Activated T-helper 17 cell treated with anti-CD3 and anti-CD28 coated beads, Interleukin-2, amount 50 U/mL, for 72 hours (primary cell): ENCODE data around the gene TGM4. TPM values are rescaled to one million over a fixed set of nuclear protein-coding genes. Genes with fewer than 3 reads are reported as not detected.
"Not testable (repeated sequence)": the region's sequence is repeated elsewhere in the genome, so short reads cannot be mapped to it uniquely, and the experiment has no call there.

Experiments
- ATAC-seq: fragments of 150-1000 bp; cut with Tn5 transposase; replicated peaks from 2 replicates; pipeline ENCODE4 v1.10.0; 2021; ENCODE audit warnings: mild to moderate bottlenecking, moderate library complexity
- H3K27ac Mint-ChIP-seq: one replicate; pipeline ENCODE4 v1.8.0; 2022; ENCODE audit warnings: mixed read lengths
- H3K27me3 Mint-ChIP-seq: one replicate; pipeline ENCODE4 v1.8.0; 2022; ENCODE audit warnings: mixed read lengths
- H3K36me3 Mint-ChIP-seq: one replicate; pipeline ENCODE4 v1.8.0; 2022; ENCODE audit warnings: low read depth, mild to moderate bottlenecking, mixed read lengths
- H3K4me1 Mint-ChIP-seq: one replicate; pipeline ENCODE4 v1.8.0; 2022; ENCODE audit warnings: mixed read lengths
- H3K4me3 Mint-ChIP-seq: one replicate; pipeline ENCODE4 v1.8.0; 2022; ENCODE audit warnings: mild to moderate bottlenecking, mixed read lengths
- H3K9me3 Mint-ChIP-seq: one replicate; pipeline ENCODE4 v1.8.0; 2022; ENCODE audit warnings: mixed read lengths
- total RNA-seq, 2 donors: library from RNA; stranded (reverse); gene quantifications; one replicate each; pipeline ENCODE4 v1.2.3, GENCODE V29; 2022

TGM4 gene
- total RNA-seq, 2 donors from 2014 or later, result not detected

DNA sequence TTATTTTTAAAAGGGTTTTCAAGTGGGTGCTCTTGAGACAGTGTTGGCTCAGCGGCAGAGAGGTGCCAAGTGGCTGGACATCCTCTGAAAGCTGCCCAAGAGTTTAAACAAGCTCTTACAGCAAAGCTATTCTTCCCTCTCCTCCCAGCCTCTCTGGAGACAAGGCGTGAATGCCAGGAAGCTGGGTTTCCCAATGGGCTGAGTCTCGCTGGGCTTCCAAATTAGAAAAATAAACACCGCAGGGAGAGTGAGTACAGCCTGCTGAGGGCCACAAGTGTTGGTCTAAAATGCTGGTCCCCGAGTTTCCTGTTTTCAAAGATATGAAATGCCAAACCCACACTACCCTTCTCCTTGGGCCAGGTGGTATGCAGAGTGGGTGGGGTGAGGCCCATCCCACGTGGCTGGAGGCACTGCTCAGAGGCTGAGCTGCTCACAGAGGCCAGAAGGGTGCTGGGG, 65.2 kb downstream of the TGM4 start:
- Mint-ChIP-seq H3K4me1 (no peaks in the 10 kb centered on the region), H3K9me3 (no peaks in the 10 kb centered on the region), H3K27ac (peak overlapping the region; percentile 61), H3K4me3 (no peak overlapping the region), H3K36me3 (peaks cover 63% of the 10 kb centered on the region), H3K27me3 (no peaks in the 10 kb centered on the region)
- ATAC-seq, result no peak

DNA sequence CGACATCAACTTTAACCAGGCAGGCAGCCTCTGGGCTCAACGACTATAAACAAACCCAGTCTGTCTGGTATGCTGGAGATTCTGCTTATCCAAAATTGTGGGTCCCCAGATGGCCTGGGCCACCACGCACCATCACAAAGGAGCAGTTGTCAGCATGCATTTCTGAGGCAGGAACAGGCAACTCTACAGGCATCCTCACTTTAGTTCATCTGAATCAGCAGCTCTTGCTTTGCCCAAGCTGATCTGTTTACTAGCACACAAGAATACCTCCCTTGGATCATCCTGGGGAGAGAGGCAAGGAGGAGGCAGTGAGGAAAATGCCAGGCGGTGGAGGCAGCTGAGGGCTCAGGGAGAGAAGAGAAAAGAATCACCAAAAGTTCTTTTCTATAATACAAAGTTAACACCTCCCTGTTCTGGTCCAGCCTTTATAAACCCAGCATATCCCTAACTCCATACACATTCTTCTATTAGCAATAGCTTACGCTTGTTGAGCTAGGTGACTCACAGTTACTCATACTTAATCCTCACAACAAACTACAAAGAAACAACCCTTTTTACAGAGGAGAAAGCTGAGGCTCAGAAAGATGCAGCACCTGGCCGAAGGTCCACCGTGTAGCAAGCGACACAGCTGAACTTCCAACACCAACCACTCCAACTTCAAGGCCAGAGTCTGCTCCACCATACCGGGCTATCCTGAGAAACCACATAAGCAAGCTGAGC, 68.0 kb downstream of the TGM4 start:
- no peaks in the 10 kb centered on the region for H3K9me3 Mint-ChIP-seq
- H3K27me3 Mint-ChIP-seq, result no peaks in the 10 kb centered on the region
- peaks cover 64% of the 10 kb centered on the region for H3K36me3 Mint-ChIP-seq
- no peak overlapping the region for H3K4me3 Mint-ChIP-seq
- no peaks in the 10 kb centered on the region for H3K4me1 Mint-ChIP-seq
- no peak overlapping the region for H3K27ac Mint-ChIP-seq
- ATAC-seq, result no peak

DNA sequence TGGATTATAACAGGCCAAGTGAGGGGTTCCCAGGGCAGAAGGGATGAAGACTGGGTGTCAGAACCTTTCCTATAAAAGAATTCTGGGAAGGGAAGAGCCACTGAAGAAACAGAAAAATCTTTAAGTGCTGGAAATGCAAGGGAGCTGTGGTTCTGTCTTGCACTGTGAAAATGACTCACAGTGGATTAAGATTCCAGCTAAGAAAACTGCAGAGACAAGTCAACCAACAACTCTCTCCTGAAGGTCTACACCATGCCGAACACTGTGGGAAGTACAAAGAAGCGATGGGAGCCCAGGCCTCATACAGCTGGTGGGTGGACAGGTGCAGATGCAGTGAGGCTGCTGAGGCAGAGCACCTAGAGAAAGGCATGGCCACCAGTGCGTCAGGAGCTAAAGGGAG, 73.8 kb downstream of the TGM4 start:
- H3K27me3 Mint-ChIP-seq, result no peaks in the 10 kb centered on the region
- H3K9me3 Mint-ChIP-seq, result no peaks in the 10 kb centered on the region
- ATAC-seq, result no peak
- H3K36me3 Mint-ChIP-seq, result peaks cover 24% of the 10 kb centered on the region
- H3K4me3 Mint-ChIP-seq, result no peak overlapping the region
- peaks cover 12% of the 10 kb centered on the region for H3K4me1 Mint-ChIP-seq
- peak overlapping the region; percentile 14 for H3K27ac Mint-ChIP-seq

DNA sequence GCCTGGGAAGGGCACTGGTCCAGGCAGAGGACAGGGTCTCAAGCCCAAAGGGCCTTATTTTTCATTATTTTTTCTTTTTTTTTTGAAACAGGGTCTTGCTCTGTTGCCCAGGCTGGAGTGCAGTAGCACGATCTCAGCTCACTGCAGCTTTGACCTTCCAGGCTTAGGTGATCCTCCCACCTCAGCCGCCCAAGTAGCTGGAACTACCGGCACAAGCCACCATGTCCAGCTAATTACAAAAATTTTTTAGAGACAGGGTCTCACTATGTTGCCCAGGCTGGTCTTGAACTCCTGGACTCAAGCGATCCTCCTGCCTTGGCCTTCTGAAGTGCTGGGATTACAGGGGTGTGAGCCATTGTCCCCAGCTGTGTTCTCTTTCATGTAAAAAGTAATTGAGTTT, 75.4 kb downstream of the TGM4 start:
- Mint-ChIP-seq H3K36me3 (peaks cover 13% of the 10 kb centered on the region), H3K4me1 (peaks cover 12% of the 10 kb centered on the region)
- not testable (repeated sequence) for ATAC-seq, H3K4me3 Mint-ChIP-seq, H3K27me3 Mint-ChIP-seq, H3K9me3 Mint-ChIP-seq, H3K27ac Mint-ChIP-seq

DNA sequence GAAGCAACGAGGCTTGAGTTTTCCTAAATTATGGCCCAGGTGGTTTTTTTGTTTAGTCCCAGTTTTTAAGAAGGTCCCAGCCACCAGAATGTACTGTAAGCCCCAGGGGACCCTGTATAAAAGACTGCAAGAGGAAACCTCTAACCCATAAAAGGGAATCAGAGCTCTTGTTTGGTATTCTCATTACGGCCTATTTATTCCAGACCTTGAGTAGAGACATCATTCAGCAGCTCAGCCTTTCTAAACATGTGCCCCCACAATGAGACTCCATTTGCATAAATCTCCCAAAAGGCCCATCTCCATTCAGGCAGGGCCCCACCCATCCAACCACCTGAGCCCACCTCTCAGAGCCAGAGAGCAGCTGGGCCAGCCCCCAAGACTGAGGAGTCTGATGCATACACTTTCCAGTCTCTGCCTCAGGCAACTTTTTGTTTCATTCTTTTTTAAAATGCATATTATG, 75.9 kb downstream of the TGM4 start:
- peaks cover 8% of the 10 kb centered on the region for H3K36me3 Mint-ChIP-seq
- H3K4me1 Mint-ChIP-seq, result peaks cover 12% of the 10 kb centered on the region
- no peaks in the 10 kb centered on the region for H3K27me3 Mint-ChIP-seq
- H3K9me3 Mint-ChIP-seq, result no peaks in the 10 kb centered on the region
- no peak overlapping the region for H3K4me3 Mint-ChIP-seq
- H3K27ac Mint-ChIP-seq, result peak overlapping the region; percentile 10
- ATAC-seq, result no peak

DNA sequence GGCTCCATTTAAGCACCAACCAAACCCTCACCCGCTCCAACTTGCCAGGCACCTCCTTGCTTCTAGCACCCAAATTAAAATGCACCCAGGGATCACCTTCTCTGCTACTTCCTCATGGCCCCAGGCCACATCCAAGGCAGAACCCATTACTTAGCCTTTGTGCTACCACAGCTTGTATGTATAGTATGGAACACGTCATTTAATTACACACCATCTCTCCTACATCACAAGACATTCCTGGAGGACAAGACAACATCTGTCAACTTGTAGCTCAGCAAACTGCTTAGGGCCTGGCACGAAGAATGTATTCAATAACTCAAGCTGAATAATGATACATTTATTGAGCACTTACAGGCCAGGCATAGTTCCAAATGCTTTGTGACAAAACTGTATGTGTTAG, 78.3 kb downstream of the TGM4 start:
- Mint-ChIP-seq H3K4me3 (no peak overlapping the region), H3K27me3 (no peaks in the 10 kb centered on the region), H3K27ac (no peak overlapping the region), H3K36me3 (peaks cover 4% of the 10 kb centered on the region), H3K9me3 (no peaks in the 10 kb centered on the region), H3K4me1 (peaks cover 21% of the 10 kb centered on the region)
- ATAC-seq, result no peak

DNA sequence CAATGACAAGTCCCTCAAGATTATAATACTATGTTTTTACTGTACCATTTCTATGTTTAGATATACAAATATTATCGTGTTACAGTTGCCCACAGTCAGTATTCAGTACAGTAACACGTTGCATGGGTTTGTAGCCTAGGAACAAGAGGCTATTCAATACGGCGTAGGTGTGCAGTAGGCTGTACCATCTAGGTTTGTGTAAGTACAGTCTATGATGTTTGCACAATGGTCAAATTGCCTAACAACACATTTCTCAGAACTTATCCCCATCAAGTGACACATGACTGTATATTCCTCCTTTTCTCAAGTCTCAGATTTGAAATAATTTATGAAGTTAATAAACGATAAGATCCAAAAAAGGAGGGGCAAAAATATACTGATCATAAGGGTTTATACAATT, 79.9 kb downstream of the TGM4 start:
- H3K9me3 Mint-ChIP-seq, result no peaks in the 10 kb centered on the region
- H3K4me3 Mint-ChIP-seq, result no peak overlapping the region
- no peaks in the 10 kb centered on the region for H3K27me3 Mint-ChIP-seq
- no peak for ATAC-seq
- H3K4me1 Mint-ChIP-seq, result peaks cover 22% of the 10 kb centered on the region
- H3K27ac Mint-ChIP-seq, result peak overlapping the region; percentile 57
- peaks cover 5% of the 10 kb centered on the region for H3K36me3 Mint-ChIP-seq

DNA sequence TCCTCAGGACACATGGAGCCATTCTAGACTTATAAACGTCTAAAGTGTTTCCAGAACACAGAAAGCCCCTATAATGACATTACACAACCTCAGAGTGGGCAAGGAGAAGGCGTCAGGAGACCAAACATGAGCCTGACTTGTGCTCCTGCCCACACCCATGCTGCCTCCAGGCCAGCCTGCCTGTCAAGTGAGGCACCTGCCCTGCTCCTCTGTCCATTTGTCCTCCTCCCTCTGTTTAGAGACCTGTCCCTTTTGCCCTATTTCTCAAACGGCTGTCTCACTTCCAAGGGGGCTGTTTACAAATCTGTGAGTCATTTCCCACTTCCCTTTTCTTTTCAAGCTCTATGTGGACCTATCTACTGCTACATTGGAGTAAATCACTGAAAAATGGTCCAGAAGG, 80.6 kb downstream of the TGM4 start:
- Mint-ChIP-seq H3K4me3 (no peak overlapping the region), H3K27me3 (no peaks in the 10 kb centered on the region), H3K9me3 (no peaks in the 10 kb centered on the region), H3K27ac (peak overlapping the region; percentile 57), H3K36me3 (peaks cover 5% of the 10 kb centered on the region), H3K4me1 (peaks cover 22% of the 10 kb centered on the region)
- no peak for ATAC-seq

DNA sequence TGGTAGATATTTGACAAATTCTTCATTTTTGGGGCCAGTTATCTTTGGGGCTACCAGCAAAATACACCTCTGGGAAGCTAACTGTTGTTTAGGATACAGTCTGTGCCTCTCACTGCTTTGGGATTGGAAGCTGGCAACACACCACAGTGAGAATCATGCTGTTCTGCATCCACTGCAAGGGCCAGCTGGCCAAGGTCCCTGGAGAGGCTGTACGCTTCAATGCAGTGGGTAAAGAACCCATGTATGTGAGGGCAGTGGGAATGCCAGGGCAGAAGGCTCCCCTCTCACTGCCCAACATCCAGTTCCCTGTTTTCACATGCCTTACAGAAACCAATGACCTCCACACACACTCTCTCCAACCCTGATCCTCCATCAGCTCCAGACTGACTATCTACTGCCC, 81.5 kb downstream of the TGM4 start:
- H3K4me3 Mint-ChIP-seq, result no peak overlapping the region
- no peak overlapping the region for H3K27ac Mint-ChIP-seq
- ATAC-seq, result no peak
- H3K9me3 Mint-ChIP-seq, result no peaks in the 10 kb centered on the region
- no peaks in the 10 kb centered on the region for H3K27me3 Mint-ChIP-seq
- H3K36me3 Mint-ChIP-seq, result peaks cover 5% of the 10 kb centered on the region
- peaks cover 22% of the 10 kb centered on the region for H3K4me1 Mint-ChIP-seq

DNA sequence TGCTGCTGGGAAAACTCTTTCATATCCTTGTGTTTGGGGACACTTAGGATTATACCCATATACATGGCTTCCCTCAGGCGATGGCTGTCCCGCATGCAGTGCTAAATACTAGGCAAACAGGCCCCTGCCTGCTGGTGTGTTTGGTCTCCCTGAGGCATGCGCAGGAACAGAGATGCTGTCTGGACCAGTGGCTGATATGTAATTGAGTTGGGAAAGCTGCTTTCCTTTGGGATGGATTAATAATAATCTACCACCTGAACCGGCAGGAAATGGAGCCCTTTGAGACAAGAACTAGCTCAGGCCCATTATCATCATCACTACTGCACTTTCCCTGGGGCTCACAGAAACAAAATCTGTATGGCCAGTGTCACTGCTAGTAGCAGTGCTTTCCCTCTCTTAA, 83.6 kb downstream of the TGM4 start:
- H3K9me3 Mint-ChIP-seq, result no peaks in the 10 kb centered on the region
- H3K4me1 Mint-ChIP-seq, result peaks cover 16% of the 10 kb centered on the region
- ATAC-seq, result no peak
- no peak overlapping the region for H3K4me3 Mint-ChIP-seq
- H3K27ac Mint-ChIP-seq, result no peak overlapping the region
- H3K27me3 Mint-ChIP-seq, result no peaks in the 10 kb centered on the region
- peaks cover 5% of the 10 kb centered on the region for H3K36me3 Mint-ChIP-seq

DNA sequence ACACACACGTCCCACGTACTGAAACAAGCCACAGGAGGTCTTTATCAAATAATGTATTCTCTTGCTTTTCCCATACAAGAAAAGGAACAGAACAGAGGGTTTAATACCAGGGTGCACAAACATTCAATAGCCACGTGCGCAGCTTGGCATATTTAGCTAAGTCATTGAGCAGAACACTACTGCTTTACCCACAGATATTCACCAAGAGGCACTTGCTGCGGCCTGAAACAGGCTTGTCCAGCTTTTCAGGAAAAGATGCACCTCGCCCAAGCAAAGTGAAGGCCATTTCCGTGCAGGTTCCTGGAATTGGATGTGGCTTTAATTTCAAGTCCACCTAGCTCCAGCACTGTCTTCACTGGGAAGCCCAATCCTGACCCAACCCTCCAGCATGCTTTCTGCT, 84.0 kb downstream of the TGM4 start:
- Mint-ChIP-seq H3K27me3 (no peaks in the 10 kb centered on the region), H3K4me3 (no peak overlapping the region), H3K4me1 (peaks cover 16% of the 10 kb centered on the region), H3K27ac (no peak overlapping the region), H3K9me3 (no peaks in the 10 kb centered on the region), H3K36me3 (peaks cover 5% of the 10 kb centered on the region)
- ATAC-seq, result no peak

DNA sequence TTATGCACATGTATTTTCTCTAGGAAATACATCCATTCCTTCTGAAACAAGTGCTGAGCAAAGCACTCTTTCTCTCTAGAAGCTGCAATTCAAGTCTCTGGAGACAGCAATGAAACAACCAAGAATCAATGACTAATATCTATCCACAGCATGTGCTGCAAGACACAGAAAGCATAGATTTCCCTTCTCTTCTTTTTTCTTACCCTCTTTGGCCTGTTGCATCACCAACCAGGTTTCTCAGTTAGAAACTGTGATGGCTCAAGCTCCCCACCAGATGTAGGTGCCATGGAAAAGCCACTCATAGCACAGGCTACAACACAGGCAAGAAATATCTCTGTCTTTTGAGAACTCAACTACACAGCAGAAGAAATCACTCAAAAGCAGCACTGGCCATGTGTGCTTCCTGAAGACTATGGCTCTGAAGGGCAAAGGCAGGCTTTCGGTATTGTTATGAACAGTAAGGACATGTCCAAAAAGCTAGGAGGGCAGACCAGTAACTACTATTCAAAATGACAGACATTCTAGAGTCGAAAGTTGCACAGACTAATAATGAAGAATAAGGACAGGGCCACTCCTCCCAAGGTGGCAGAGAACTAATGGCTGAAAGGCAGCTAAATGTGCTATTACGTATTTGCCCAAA, 86.1 kb downstream of the TGM4 start:
- H3K27ac Mint-ChIP-seq, result no peak overlapping the region
- no peaks in the 10 kb centered on the region for H3K27me3 Mint-ChIP-seq
- no peak overlapping the region for H3K4me3 Mint-ChIP-seq
- peaks cover 5% of the 10 kb centered on the region for H3K36me3 Mint-ChIP-seq
- ATAC-seq, result no peak
- H3K9me3 Mint-ChIP-seq, result no peaks in the 10 kb centered on the region
- peaks cover 30% of the 10 kb centered on the region for H3K4me1 Mint-ChIP-seq

DNA sequence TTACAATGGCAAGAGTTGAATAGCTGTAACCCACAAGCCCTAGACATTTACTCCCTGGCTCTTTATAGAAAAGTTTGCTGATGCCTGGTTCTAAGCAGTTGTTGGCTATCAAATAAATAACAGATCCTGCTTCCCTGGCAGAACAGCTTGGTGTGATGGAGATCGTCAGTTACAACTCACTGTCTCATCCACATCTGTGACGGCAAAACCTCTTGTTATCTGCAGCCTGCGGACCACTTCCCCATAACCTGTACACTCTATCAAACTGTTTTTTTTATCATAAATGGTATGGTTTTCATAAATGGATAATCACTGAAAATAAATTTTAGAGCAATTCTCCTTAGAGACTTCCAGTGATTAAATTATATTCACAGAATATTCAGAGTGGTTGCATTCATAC, 87.5 kb downstream of the TGM4 start:
- Mint-ChIP-seq H3K27ac (no peak overlapping the region), H3K36me3 (peaks cover 5% of the 10 kb centered on the region), H3K27me3 (no peaks in the 10 kb centered on the region), H3K9me3 (no peaks in the 10 kb centered on the region), H3K4me3 (no peak overlapping the region), H3K4me1 (peaks cover 33% of the 10 kb centered on the region)
- ATAC-seq, result no peak

DNA sequence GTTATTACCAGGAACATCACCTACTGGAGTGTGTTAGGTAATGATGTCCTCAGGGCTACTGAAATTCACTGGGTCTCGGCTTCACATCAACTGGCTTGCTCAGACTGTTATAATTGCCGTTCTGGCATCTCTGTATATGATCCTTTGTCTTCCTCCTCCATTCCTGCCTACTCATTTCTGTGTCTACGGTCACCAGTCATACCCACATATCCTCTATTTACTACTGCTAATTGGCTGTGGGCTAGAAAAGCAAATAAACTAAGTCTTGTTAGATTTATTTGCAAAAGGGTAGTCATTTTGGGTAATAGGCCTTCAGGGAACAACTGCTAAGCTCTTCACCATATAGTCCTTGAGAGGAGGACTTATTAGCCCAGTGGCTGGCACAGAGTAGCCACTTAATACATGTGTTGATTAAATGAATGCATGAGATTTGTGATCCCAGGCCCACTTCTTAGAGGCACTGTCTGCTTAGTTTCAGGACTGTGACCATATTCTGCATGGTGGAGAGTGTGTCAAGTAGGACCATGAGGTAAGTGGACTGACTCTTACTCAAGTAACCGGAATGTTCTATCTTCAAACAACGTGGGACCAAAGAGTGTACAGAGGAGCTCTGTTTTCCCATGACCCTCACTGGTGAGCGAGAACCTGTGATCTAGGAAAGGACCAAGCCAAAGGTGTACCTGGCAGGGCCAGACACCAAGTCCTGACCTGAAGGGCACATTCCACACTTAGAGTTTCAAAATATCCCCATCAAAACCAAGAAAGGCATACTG, 88.4 kb downstream of the TGM4 start:
- no peak for ATAC-seq
- Mint-ChIP-seq H3K27ac (no peak overlapping the region), H3K4me1 (peaks cover 30% of the 10 kb centered on the region), H3K9me3 (no peaks in the 10 kb centered on the region), H3K36me3 (no peaks in the 10 kb centered on the region), H3K4me3 (no peak overlapping the region), H3K27me3 (no peaks in the 10 kb centered on the region)
